Psoas muscle (tissue), 8 donors: ENCODE measurements around the gene THAP4. TPM values are rescaled to one million over a fixed set of nuclear protein-coding genes. Genes with fewer than 3 reads are reported as not detected.

Experiments used
- ATAC-seq, 4 donors: fragments of 200-7000 bp; cut with Tn5 transposase; one replicate each; pipeline ENCODE4 v1.9.1; 2020; ENCODE audit warnings: moderate library complexity in 3 of 4, mild to moderate bottlenecking in 2 of 4
- DNase-seq, 2 donors: peaks; one replicate each; pipeline ENCODE4 v3.0.0-alpha.2; 2020
- H3K27ac ChIP-seq: fragments of 200-600 bp; one replicate; pipeline ENCODE4 v1.8.0; 2022
- H3K27me3 ChIP-seq, 3 donors: fragments of 200-600 bp in 1 of 3; one replicate each; pipeline versions ENCODE4 v1.6.1 to v1.8.0; 2013 to 2022; ENCODE audit warnings: low read length in 2 of 3, mild to moderate bottlenecking in 2 of 3, moderate library complexity in 1 of 3; ENCODE audit not compliant: insufficient read depth in 3 of 3
- H3K36me3 ChIP-seq, 2 donors: fragments of 200-600 bp in 1 of 2; one replicate each; pipeline versions ENCODE4 v1.6.1 to v1.8.0; 2013 to 2022; ENCODE audit warnings: low read depth in 1 of 2, mild to moderate bottlenecking in 1 of 2, moderate library complexity in 1 of 2; ENCODE audit not compliant: insufficient read depth in 1 of 2
- H3K4me1 ChIP-seq: fragments of 200-600 bp; one replicate; pipeline ENCODE4 v1.8.0; 2022
- H3K4me3 ChIP-seq: fragments of 200-600 bp; one replicate; pipeline ENCODE4 v1.8.0; 2022; ENCODE audit warnings: mild to moderate bottlenecking
- H3K9me3 ChIP-seq: fragments of 200-600 bp; one replicate; pipeline ENCODE4 v1.8.0; 2022
- CTCF ChIP-seq: fragments of 200-600 bp; IDR thresholded peaks from one replicate; pipeline ENCODE4 v1.8.0; 2022; ENCODE audit warnings: antibody characterized with exemption
- WGBS, 3 donors: extraction: QIAGEN DNeasy Blood & Tissue Kit; methylation state at CpG; one replicate each; pipeline versions ENCODE4 v1.1.6 to v1.1.7; 2013; 5-methylcytosine and 5-hydroxymethylcytosine counted together
- intact Hi-C, 2 donors: fragments of 100-400 bp; cut with DNase I; formaldehyde crosslinking; loops; one replicate each; pipeline versions ENCODE4 v1.11.0 to v1.14.2; 2022
- polyA plus RNA-seq, 3 donors: library from polyadenylated mRNA; stranded (reverse); fragments of 200-250 nt; gene quantifications; one replicate each; pipeline ENCODE4 v1.2.3, GENCODE V29; 2013
- total RNA-seq, 4 donors: library from RNA; stranded (reverse); fragmentation: NEBNext Ultra II Directional in 2 of 4; extraction: Animal tissue kit (Norgen Biotek cat#: 25700) in 2 of 4; gene quantifications; one replicate each; pipeline versions ENCODE4 v1.2.1 to v1.2.4, GENCODE V29; 2021 to 2023
- donor health status: healthy with polysubstance abuse.
- donor health status: DM: no; HTN: no; CAD: no; lungs with moderate emphysema.
- donor health status: Bipolar disorder and iron deficiency.
- donor health status: healthy.
- donor health status: DM: yes; HTN: yes; CAD: no.
- donor health status: DM: no; HTN: no; CAD: no.
- donor health status: DM: no; HTN: no; CAD: no.
- donor health status: DM: yes; HTN: yes; CAD: no.

THAP4 gene
- total and polyA plus RNA-seq, 7 donors = 64.9 to 133 (median 89.6) TPM

- intact Hi-C loops = no loop called here
These were observed 59.4 kb downstream of the THAP4 start for GRCh38 chr2:241577413-241578122.

GRCh38 chr2:241576293-241576654, 60.7 kb downstream of the THAP4 start:
- ATAC-seq (no peak), DNase-seq (peak in 1 of 2 donors; percentile 44)
- intact Hi-C loops = no loop called here
- H3K4me1 ChIP-seq = no peaks in the 10 kb centered on the region
- H3K27ac ChIP-seq = no peak overlapping the region
- H3K36me3 ChIP-seq = peaks cover 0 to 19% of the 10 kb centered on the region in 2 donors
- H3K4me3 ChIP-seq = no peak overlapping the region
- no peaks in the 10 kb centered on the region for H3K27me3 ChIP-seq
- 79 to 88% (median 83%) methylated on average over 14 of the region's 14 CpGs for WGBS, 3 donors
- TF ChIP-seq CTCF = no peak
- H3K9me3 ChIP-seq = no peaks in the 10 kb centered on the region

More at GRCh38 chr2:241577413-241578122, 59.4 kb downstream of the THAP4 start:
- H3K4me1 ChIP-seq = no peaks in the 10 kb centered on the region
- 43 to 52% (median 45%) methylated on average over 9 of the region's 9 CpGs for WGBS, 3 donors
- no peak for TF ChIP-seq CTCF
- H3K4me3 ChIP-seq = no peak overlapping the region
- no peak for ATAC-seq
- no peak overlapping the region for H3K27ac ChIP-seq
- peak in 1 of 2 donors; percentile 5 for DNase-seq
- peaks cover 0 to 30% of the 10 kb centered on the region in 2 donors for H3K36me3 ChIP-seq
- H3K9me3 ChIP-seq = no peaks in the 10 kb centered on the region
- no peaks in the 10 kb centered on the region for H3K27me3 ChIP-seq

GRCh38 chr2:241575624-241576292, 61.2 kb downstream of the THAP4 start:
- no peak overlapping the region for H3K4me3 ChIP-seq
- no peak for TF ChIP-seq CTCF
- DNase-seq (peak in 1 of 2 donors; percentile 4), ATAC-seq (no peak)
- intact Hi-C loops = no loop called here
- peaks cover 0 to 19% of the 10 kb centered on the region in 2 donors for H3K36me3 ChIP-seq
- no peaks in the 10 kb centered on the region for H3K27me3 ChIP-seq
- H3K27ac ChIP-seq = no peak overlapping the region
- no peaks in the 10 kb centered on the region for H3K9me3 ChIP-seq
- 72 to 86% (median 81%) methylated on average over 5 of the region's 5 CpGs for WGBS, 3 donors
- H3K4me1 ChIP-seq = no peaks in the 10 kb centered on the region

- Histone ChIP-seq H3K9me3 (no peaks in the 10 kb centered on the region), H3K36me3 (peaks cover 0 to 19% of the 10 kb centered on the region in 2 donors), H3K27ac (no peak overlapping the region), H3K4me3 (no peak overlapping the region), H3K4me1 (no peaks in the 10 kb centered on the region), H3K27me3 (no peaks in the 10 kb centered on the region)
- ATAC-seq = no peak
- TF ChIP-seq CTCF = no peak
- DNase-seq = peak in 1 of 2 donors; percentile 19
- intact Hi-C loops = no loop called here
- 79 to 82% (median 81%) methylated on average over 7 of the region's 7 CpGs for WGBS, 3 donors
These were observed 61.9 kb downstream of the THAP4 start for GRCh38 chr2:241574911-241575623.
